HG02610 (cell line): ENCODE results near the gene RAVER2.

Source experiments
- ATAC-seq: cut with Tn5 transposase; IDR thresholded peaks from one replicate; pipeline ENCODE4 v1.9.1; 2021; ENCODE audit warnings: mild to moderate bottlenecking, moderate library complexity; ENCODE audit not compliant: unreplicated experiment

RAVER2 gene

DNA sequence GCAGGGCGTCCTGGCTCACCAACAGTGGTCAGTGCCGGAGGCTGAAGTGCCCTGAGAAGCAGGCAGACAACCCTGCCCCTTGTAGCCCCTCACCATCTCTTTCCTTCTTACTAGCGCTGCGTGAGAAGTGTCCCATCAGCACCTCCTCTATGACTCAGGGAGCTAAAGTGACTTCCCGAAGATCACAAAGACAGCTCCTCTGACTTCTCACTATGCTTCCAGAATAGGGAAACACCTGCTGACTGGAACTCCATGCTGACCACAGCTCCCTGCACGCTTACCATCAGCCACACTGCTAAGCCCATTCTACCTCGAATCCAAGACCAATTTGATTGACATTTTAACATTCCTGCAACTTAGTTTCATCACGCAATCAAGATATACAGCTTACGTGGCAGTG lies 128.7 kb downstream of the RAVER2 start:
- no peak for ATAC-seq

DNA sequence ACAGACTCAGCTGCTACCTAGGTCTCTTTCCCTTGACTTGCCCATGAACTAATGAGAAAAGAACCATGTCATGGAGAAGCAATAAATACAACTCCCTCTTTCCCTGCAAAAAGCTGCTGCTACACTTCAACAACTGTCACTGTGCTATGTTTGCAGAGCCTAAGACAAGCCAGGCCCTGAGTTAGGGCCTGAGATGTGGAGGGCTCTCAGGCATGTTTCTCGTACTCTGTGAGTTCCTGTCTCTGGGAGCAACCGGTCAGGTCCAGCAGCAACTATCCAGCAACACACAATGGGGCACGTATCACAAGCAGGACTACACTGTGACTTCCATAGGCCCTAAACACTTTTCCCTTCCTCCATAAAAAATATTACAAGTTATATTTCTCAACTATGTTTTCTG lies 129.8 kb downstream of the RAVER2 start:
- ATAC-seq, result no peak

DNA sequence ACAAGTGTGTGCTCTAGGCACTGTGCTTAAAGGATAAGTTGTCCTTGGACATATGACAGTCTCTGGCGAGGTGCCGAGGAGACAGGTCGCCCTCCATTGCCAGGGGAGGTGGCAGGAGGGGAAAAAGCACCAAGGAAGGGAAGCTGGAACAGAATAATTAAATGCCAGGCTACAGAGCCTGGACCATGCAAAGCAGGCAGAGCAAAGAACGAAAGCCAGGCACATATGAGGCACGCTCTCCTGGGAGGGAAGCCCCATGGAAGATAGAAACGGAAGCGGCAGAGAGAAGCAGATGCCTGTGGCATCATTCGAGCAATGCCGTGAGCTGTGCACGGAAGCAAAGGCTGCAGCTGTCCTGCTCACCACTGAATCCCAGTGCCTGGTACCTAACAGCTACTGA lies 130.2 kb downstream of the RAVER2 start:
- no peak for ATAC-seq

DNA sequence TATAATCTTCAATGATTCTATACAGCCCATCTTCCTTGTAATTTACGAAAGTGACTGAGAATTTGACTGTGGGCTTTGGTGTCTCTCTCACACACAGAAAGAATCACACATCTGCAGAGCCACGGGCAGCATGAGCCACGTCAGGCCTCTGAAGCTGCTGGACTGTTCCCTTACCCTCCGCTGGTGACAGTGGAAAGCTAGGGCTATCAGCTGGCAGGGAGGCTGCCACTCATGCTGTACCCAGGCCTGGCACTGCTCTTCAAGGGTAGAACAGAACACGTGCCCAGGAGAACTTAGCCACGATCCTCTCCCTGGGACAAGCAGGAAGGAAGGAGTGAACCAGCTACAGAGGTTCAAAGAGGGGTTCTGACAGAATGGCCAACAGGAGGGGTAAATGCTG lies 130.7 kb downstream of the RAVER2 start:
- ATAC-seq, result no peak

DNA sequence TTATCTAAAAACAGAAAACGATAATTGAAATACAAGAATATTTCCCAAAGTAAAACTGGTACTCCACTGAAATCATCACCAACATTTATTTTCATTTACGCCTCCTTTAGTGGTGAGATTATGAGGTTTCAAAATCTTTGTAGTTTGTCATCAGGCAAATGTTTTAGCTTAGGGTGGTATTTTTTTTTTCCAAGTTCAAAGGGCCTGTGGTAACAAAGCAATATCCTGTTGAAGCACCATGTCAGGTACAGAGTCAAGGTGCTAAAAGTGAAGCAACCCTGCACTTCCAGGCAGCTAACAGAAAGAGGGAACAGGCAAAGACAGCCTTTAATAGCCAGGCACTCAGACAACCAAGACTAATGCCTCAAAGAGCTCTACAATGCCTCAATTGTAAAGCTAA lies 132.3 kb downstream of the RAVER2 start:
- no peak for ATAC-seq

DNA sequence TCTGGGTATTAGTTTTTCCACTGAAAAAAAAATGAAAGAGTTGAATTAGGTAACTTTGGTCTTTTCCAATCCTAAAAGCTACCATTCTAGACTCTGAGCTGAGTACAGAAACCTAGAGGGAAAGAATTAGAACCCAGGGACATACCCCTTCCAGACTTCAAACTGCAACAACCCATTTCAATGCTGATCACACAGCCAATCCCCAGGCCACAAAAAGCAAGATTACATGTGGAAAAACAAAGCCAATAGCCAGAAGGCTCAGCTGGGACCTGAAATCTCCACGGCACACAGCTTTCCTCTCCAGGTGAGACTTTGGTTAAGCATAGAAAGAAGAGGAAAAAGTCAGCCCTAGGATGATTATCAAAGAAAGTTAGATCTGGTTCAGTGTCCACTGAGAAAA lies 132.7 kb downstream of the RAVER2 start:
- ATAC-seq, result no peak

DNA sequence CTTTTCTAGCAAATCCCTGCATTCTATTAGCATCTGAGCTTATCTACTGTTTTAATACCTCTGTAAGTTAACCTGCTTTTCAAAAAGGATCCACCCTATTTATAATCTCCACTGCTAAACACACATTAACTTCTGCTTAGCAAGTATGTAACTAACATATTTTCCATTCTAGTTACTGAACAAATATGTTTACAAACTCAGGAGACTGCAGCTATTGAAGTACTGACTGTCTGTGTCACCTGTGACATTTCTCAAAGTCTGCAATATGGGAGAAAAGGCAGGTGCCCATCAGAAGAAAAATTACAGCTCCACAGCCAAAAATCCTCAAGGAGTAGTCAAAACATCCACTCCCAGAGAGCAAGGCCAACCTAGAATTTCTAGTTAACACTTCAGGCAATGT lies 133.2 kb downstream of the RAVER2 start:
- no peak for ATAC-seq

DNA sequence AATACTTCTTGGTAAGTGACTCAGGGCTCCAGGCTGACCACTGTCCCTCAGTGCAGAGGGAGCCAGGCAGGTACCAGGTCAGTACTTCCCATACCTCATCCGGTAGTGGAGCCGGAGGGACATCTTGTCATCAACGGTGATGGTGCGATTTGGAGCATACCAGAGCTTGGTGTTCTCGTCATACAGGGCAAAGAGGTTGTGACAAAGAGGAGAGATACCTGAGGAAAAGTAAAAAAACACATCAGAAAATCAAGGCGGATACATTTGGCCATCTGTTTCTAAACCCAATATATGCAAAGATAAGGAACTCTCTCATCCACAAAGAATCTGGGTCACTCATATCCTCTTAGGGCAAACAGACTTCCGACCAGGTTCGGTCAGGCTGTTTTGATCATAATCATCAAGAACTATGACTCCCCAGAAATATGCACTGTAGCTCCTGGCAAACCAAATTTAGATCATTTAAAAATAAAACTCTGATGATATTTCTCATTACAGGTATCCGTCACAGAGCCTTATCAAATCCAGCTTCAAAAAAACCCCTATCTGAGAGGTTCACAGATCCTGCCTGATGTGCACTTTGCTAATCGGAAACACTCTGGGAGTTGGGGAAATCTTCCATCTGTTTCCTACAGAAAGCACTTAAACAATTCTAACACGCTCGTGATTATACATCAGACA lies 134.2 kb downstream of the RAVER2 start:
- no peak for ATAC-seq

DNA sequence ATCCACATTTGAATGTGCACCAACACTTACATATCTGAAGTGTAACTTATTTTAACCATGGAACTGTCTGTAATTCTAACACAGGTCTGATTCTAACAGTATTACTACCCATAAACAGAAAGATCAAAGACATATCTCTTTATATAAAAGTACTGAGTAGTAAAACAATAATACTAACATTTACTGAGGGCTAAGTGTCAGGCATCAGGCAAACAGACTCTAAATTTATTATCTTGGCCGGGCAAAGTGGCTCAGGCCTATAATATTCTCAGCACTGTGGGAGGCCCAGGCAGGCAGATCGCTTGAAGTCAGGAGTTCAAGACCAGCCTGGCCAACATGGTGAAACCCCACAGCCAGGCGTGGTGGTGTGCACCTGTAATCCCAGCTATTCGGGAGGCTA lies 135.6 kb downstream of the RAVER2 start:
- no peak for ATAC-seq

DNA sequence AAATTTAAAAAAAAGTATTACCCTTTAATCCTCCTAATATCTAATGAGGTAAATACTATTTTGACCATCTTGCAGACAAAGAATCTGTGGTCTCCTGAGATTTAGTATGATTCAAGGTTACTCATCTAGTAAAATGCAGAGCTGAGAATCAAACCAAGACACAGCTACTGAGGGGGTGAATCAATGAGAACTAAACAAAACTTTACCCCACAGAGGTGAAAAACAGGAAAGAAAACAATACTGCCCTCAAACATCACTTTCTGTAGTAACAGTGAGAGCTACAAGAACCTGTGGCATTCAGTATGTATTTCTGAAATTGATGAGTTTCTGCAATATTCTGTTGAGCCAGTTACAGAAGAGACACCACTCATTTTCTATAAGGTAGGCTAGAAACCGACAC lies 136.4 kb downstream of the RAVER2 start:
- ATAC-seq, result peak; percentile 33
